ENCODE data around the gene ZFR.
"Not testable (repeated sequence)": the region's sequence is repeated elsewhere in the genome, so short reads cannot be mapped to it uniquely, and the experiment has no call there.

The ZFR gene

GRCh38 chr5:32378966-32379365 is 65.6 kb downstream of the ZFR start:
- H3K9me3 ChIP-seq (ENCODE audit: severe bottlenecking), result no peaks in the 10 kb centered on the region
- H3K36me3 ChIP-seq, result peaks cover 74% of the 10 kb centered on the region
- no peak overlapping the region for H3K27ac ChIP-seq
- H3K4me3 ChIP-seq (ENCODE audit: low read depth, low read length), result no peak overlapping the region
- DNase-seq, result no peak
- TF ChIP-seq, protein P1, sequence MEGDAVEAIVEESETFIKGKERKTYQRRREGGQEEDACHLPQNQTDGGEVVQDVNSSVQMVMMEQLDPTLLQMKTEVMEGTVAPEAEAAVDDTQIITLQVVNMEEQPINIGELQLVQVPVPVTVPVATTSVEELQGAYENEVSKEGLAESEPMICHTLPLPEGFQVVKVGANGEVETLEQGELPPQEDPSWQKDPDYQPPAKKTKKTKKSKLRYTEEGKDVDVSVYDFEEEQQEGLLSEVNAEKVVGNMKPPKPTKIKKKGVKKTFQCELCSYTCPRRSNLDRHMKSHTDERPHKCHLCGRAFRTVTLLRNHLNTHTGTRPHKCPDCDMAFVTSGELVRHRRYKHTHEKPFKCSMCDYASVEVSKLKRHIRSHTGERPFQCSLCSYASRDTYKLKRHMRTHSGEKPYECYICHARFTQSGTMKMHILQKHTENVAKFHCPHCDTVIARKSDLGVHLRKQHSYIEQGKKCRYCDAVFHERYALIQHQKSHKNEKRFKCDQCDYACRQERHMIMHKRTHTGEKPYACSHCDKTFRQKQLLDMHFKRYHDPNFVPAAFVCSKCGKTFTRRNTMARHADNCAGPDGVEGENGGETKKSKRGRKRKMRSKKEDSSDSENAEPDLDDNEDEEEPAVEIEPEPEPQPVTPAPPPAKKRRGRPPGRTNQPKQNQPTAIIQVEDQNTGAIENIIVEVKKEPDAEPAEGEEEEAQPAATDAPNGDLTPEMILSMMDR (IDR thresholded peaks at IDR 0.05; ENCODE audit: low read depth, low read length), result no peak
- H3K27me3 ChIP-seq (ENCODE audit: insufficient read depth, low read depth, severe bottlenecking), result no peaks in the 10 kb centered on the region

DNA sequence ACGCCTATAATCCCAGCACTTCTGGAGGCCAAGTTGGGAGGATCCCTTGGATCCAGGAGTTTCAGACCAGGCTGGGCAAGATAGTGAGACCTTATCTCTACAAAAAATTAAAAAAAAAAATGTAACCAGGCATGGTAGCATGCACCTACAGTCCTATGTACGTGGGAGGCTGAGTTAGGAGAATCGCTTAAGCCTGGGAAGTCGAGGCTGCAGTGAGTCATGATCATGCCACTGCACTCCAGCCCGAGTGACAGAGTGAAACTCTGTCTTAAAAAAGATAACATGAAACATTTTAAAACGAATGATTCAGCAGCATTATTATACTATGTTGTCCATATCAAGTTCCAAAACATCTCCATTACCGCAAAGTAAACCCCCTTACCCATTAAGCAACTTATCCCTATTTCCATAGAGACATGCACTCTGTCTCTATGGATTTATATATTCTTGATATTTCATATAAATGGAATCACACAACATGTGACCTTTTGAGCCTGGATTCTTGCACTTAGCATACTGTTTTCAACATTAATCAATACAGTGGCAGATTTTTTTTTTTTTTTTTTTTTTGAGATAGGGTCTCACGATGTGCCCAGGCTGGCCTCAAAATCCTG is 74.9 kb downstream of the ZFR start:
- Histone ChIP-seq H3K9me3 (ENCODE audit: severe bottlenecking) (no peaks in the 10 kb centered on the region), H3K4me3 (ENCODE audit: low read depth, low read length) (no peak overlapping the region), H3K27me3 (ENCODE audit: insufficient read depth, low read depth, severe bottlenecking) (no peaks in the 10 kb centered on the region), H3K27ac (no peak overlapping the region), H3K36me3 (peaks cover 59% of the 10 kb centered on the region)
- DNase-seq, result no peak
- TF ChIP-seq, protein P1 (IDR thresholded peaks at IDR 0.05; ENCODE audit: low read depth, low read length), result no peak

DNA sequence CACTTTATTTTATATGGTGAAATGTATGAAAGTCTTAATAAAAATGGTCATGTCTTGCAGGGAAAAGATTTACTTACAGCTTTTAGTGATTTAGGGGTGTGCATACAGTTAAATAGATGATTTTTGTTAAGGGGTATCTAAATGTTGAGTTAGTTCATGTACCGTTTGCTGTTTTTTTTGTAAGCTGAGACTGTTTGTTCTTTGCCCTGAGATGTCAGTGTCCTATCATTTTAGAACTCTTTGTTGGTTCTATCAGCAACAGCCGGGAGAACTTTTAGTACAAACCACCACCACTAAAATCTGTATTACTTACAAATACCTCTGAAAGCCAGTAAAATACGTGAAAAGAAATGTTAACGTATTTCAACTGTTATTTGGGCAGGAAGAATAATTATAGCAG is 75.5 kb downstream of the ZFR start:
- TF ChIP-seq, protein P1 (IDR thresholded peaks at IDR 0.05; ENCODE audit: low read depth, low read length), result no peak
- Histone ChIP-seq H3K9me3 (ENCODE audit: severe bottlenecking) (no peaks in the 10 kb centered on the region), H3K27ac (no peak overlapping the region), H3K27me3 (ENCODE audit: insufficient read depth, low read depth, severe bottlenecking) (no peaks in the 10 kb centered on the region), H3K36me3 (peaks cover 53% of the 10 kb centered on the region), H3K4me3 (ENCODE audit: low read depth, low read length) (no peak overlapping the region)
- DNase-seq, result no peak

- H3K9me3 ChIP-seq (ENCODE audit: severe bottlenecking); H3K27me3 ChIP-seq (ENCODE audit: insufficient read depth, low read depth, severe bottlenecking); DNase-seq; H3K27ac ChIP-seq; H3K4me3 ChIP-seq (ENCODE audit: low read depth, low read length): not testable (repeated sequence)
- H3K36me3 ChIP-seq, result peaks cover 53% of the 10 kb centered on the region
Observed at GRCh38 chr5:32367271-32367670, 77.3 kb downstream of the ZFR start.

DNA sequence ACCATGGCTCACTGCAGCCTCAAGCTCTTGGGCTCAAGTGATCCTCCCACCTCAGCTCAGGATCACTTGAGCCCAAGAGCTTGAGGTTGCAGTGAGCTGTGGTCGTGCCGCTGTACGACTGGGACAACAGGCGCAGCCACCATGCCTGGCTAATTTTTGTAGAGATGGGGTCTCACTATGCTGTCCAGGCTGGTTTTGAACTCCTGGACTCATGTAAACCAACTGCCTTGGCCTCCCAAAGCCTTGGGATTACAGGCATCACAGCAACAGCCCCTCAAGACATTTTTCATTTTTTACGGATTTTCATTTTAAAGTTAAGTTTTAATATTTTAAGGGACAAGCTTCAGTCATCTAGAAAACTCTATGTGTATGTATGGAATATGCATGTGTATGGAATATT is 78.9 kb downstream of the ZFR start:
- H3K4me3 ChIP-seq (ENCODE audit: low read depth, low read length), result no peak overlapping the region
- H3K9me3 ChIP-seq (ENCODE audit: severe bottlenecking), result no peaks in the 10 kb centered on the region
- H3K27ac ChIP-seq, result no peak overlapping the region
- H3K36me3 ChIP-seq, result peaks cover 49% of the 10 kb centered on the region
- no peaks in the 10 kb centered on the region for H3K27me3 ChIP-seq (ENCODE audit: insufficient read depth, low read depth, severe bottlenecking)
- no peak for DNase-seq
- TF ChIP-seq, protein P1 (IDR thresholded peaks at IDR 0.05; ENCODE audit: low read depth, low read length), result no peak

DNA sequence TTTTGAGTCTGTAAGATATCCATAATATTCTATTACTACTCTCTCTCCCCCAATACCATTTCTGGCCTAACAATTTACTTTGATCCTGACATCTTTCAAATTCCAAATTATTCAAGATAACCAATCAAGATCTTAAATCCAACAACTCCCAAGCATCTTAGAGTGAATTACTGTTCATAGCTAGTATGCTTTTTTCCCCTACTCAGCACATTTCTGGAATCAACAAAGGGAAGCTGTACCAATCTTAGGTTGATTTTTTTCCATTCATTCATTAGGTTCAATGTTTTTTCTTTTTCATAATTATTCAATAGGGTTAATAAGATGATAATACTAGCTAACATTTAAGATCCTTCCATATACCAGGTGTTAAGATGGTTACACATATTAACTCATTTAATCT is 81.5 kb downstream of the ZFR start:
- Histone ChIP-seq H3K27me3 (ENCODE audit: insufficient read depth, low read depth, severe bottlenecking) (no peaks in the 10 kb centered on the region), H3K27ac (no peak overlapping the region), H3K4me3 (ENCODE audit: low read depth, low read length) (no peak overlapping the region), H3K9me3 (ENCODE audit: severe bottlenecking) (no peaks in the 10 kb centered on the region), H3K36me3 (peaks cover 60% of the 10 kb centered on the region)
- no peak for DNase-seq
- TF ChIP-seq, protein P1 (IDR thresholded peaks at IDR 0.05; ENCODE audit: low read depth, low read length), result no peak

All from WERI-Rb-1 (cell line).